Measurements from ENCODE around the gene CHST5.
"Not testable (repeated sequence)": the region's sequence is repeated elsewhere in the genome, so short reads cannot be mapped to it uniquely, and the experiment has no call there.

CHST5 gene

GRCh38 chr16:75550211-75550662, 14.3 kb upstream of the CHST5 start:
- DNase-seq (ENCODE audit: low read depth in 2 of 2) = no peak

- not testable (repeated sequence) for DNase-seq (ENCODE audit: low read depth in 2 of 2)
Measured at GRCh38 chr16:75548456-75548855, 12.5 kb upstream of the CHST5 start.

- DNase-seq (ENCODE audit: low read depth in 2 of 2) = no peak
Measured at GRCh38 chr16:75546293-75546692, 10.4 kb upstream of the CHST5 start.

GRCh38 chr16:75545879-75546278, 10.0 kb upstream of the CHST5 start:
- not testable (repeated sequence) for DNase-seq (ENCODE audit: low read depth in 2 of 2)

- not testable (repeated sequence) for DNase-seq (ENCODE audit: low read depth in 2 of 2)
Measured at GRCh38 chr16:75542462-75542861, 6.6 kb upstream of the CHST5 start.

- no peak for DNase-seq (ENCODE audit: low read depth in 2 of 2)
Measured at GRCh38 chr16:75541236-75541635, 5.3 kb upstream of the CHST5 start.

GRCh38 chr16:75538882-75539565, 3.1 kb upstream of the CHST5 start:
- not testable (repeated sequence) for DNase-seq (ENCODE audit: low read depth in 2 of 2)

GRCh38 chr16:75537776-75538175, 1.9 kb upstream of the CHST5 start:
- DNase-seq (ENCODE audit: low read depth in 2 of 2) = no peak

- DNase-seq (ENCODE audit: low read depth in 2 of 2) = no peak
Measured at GRCh38 chr16:75535211-75535843, 581 bp downstream of the CHST5 start.

GRCh38 chr16:75534560-75535205, 1.2 kb downstream of the CHST5 start:
- no peak for DNase-seq (ENCODE audit: low read depth in 2 of 2)

- no peak for DNase-seq (ENCODE audit: low read depth in 2 of 2)
Measured at GRCh38 chr16:75532791-75533190, 3.1 kb downstream of the CHST5 start.

GRCh38 chr16:75532142-75532765, 3.7 kb downstream of the CHST5 start:
- no peak for DNase-seq (ENCODE audit: low read depth in 2 of 2)

- no peak for DNase-seq (ENCODE audit: low read depth in 2 of 2)
Measured at GRCh38 chr16:75529959-75530358, 5.9 kb downstream of the CHST5 start.

GRCh38 chr16:75529056-75529905, 6.6 kb downstream of the CHST5 start:
- DNase-seq (ENCODE audit: low read depth in 2 of 2) = no peak

- no peak for DNase-seq (ENCODE audit: low read depth in 2 of 2)
Measured at GRCh38 chr16:75527825-75528299, 8.0 kb downstream of the CHST5 start.

GRCh38 chr16:75526032-75526790, 9.7 kb downstream of the CHST5 start:
- no peak for DNase-seq (ENCODE audit: low read depth in 2 of 2)

- no peak for DNase-seq (ENCODE audit: low read depth in 2 of 2)
Measured at GRCh38 chr16:75519175-75519574, 16.7 kb downstream of the CHST5 start.

- not testable (repeated sequence) for DNase-seq (ENCODE audit: low read depth in 2 of 2)
Measured at GRCh38 chr16:75516189-75516966, 19.5 kb downstream of the CHST5 start.

GRCh38 chr16:75514296-75514695, 21.6 kb downstream of the CHST5 start:
- no peak for DNase-seq (ENCODE audit: low read depth in 2 of 2)

- DNase-seq (ENCODE audit: low read depth in 2 of 2) = no peak
Measured at GRCh38 chr16:75506574-75506973, 29.3 kb downstream of the CHST5 start.
